Measurements from ENCODE around the gene DCANP1.

- no peak for TF ChIP-seq CTCF (IDR thresholded peaks at IDR 0.05; ENCODE audit: poor library complexity)
- TF ChIP-seq EZH2 (IDR thresholded peaks at IDR 0.05; ENCODE audit: borderline replicate concordance): no peak
These were observed 50.6 kb downstream of the DCANP1 start for GRCh38 chr5:135396459-135397055.
